NCI-H1092 (cell line): Measurements from ENCODE around the gene CTDP1.
"Not testable (repeated sequence)": the region's sequence is repeated elsewhere in the genome, so short reads cannot be mapped to it uniquely, and the experiment has no call there.

Experiments
- DNase-seq: peaks from one replicate; lab custom pipeline; 2025; lab: John Stamatoyannopoulos, UW

CTDP1 gene

DNA sequence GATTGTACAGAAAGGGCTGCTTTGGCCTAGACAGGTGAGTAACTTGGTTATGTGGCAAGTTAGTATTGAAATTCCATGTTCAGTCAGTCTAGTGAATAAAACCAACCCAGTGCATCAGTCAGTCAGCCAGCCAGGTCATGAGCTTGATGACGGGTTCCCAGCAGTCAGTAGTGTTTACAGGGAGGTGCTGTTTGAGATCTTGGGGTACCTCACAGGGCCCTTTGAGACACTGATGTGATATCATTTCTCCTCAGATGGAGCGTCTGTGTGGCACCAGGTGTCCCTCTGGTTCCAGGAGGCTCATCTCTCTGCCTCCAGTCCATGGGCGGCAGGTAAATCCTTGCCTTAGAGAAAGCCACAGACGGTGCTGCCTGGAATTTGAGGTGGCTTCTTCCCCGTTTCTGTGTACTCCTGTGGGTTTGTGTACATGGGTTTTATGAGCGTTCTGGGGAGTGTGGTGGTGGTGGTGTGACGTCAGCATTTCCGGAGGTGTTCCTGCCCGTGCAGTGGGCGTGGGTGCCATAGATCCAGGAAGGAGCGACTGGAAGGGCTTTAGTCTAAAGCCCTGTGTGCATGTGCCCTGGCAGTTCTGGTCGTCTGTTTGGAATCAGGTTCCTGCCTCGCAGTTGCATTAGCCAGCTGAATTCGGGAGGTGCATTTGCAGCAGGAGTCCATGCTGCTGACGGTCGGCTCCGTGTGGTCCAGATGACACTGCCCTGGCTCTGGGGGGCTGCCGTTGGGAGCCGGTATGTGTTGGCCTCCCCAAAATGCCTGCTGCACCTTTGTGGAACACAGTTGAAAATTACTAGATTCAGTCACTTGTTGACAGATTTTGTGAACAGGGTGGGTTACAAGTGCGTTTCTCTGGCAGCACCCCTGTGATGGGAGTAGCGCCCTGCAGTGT, 2.1 kb downstream of the CTDP1 start:
- DNase-seq, result no peak

DNA sequence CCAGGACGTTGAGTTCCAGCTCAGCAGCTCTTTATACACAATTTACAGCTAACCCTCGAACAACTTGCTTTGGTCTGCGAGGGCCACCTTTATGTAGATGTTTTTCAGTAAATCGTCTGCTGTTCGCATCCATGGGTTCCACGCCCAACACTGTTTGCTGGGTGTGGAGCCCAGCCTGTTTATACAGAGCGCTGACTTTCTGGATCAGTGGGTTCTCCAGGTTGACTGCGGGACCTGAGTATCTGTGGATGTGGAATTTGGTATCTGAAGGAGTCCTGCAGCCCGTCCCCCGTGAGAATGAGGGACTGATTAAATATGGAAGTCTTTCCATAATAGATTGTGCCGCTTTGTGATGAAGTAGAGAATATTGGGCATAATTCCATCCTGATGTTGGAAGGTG, 2.9 kb downstream of the CTDP1 start:
- no peak for DNase-seq

DNA sequence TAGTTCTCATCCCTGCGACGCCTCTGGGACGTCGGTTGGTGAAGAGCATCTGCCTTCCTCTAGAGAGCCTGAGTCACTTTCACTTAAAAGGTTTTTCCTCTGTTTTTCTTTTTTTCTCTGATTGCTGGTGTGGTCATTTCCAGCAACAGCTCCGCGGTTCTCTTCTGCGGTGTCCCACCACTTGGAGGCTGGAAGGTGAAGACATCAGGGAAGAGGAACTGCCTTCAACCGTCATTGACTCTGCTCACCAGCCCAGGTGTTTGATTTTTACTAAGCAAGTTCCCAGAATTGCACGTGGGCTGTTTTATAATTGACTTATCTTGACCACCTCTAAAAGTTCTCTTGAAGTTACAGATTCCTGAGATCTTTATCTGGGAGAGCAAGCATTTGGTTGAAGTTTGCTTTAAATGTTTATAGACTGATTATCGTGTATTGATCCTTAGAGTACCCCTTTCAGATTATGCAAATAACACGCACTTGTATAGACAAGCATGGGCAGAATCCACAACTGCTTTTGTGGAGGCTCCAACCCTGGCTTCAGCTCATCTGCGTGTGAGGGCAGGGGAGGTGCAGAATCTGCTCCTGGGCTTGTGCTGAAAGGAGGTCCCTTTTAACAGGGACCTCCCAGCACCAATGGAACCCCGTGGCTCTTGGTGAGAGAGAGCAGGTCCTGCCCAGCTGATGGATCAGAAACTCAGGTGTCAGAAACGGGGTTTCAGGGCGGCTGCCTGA, 3.5 kb downstream of the CTDP1 start:
- DNase-seq, result no peak

DNA sequence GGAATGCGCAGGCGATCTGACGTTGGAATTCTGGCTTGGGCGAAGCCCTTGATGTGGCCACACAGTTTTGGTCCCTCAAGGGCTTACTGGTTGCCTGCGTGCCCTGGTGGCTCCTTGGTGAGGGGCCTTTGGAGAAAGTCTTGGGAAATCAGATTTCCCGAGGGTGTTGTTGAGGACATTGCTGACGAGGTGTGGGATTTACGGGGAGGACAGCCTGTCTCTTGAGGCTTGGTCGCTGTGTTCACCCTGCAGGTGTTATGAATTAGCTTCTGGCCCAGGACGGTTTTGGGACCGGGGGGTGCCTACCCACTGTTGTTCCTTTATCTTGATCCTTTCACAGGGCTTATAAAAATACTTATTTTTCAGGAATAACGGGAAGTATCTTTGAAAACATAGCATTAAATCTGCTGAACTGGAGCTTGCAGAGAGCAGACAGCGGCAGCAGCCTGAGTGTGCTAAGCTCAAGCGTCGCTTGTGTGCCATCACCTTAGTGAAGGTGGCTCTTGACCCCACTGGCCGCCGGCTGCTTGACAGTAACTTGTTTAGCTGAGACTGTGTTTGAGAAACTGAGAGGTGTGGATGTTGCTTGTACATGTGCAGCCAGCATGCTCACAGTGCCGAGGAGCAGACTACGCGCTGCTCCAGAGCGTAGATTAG, 4.2 kb downstream of the CTDP1 start:
- no peak for DNase-seq

DNA sequence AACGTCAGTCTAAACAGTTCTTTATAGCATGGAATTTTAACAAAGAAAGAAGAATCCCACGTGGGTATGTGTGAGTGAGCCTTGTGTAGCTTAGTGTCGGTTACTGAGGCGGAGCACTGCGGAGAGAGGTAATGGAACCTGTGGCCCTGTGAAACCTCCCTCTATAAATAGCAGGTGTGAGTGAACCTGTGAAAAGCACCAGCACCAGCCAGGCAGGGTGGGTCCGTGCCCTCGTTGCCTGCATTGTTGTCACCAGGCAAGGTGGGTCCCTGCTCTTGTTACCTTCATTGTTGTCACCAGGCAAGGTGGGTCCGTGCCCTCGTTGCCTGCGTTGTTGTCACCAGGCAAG, 4.7 kb downstream of the CTDP1 start:
- DNase-seq, result no peak

DNA sequence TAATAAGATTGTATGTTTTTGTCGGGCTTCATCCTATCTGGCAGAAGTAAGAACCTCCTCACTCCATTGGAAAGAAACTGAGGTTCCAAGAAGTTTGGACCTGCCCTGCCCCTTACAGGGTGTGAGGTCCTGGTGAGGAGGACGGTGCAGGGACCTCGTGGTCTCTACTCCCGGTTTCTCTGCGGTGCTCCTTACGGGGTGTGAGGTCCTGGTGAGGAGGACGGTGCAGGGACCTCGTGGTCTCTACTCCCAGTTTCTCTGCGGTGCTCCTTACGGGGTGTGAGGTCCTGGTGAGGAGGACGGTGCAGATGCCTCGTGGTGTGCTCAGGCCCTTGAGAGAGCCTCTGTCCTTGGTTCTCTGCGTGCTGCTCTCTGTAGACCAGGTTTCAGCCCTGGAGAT, 5.2 kb downstream of the CTDP1 start:
- no peak for DNase-seq

DNA sequence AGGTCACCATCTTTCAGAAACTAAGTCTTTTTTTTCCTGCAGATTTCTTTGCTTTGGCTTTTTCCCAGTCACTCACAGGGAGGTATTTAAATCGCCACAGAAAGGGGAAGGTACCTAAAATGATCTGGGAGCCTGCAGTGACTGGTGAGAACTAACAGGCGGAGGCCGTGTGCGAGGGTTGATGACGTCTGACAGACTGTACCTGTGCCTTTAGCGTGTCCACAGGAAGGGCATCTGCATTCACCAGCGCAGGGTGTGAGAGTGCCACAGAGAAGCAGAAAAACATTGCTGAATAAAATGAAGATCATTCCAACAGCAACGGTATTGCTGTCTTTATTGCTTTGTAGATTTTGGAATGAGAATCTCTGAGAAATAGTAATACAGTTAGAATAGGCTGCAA, 5.7 kb downstream of the CTDP1 start:
- no peak for DNase-seq

DNA sequence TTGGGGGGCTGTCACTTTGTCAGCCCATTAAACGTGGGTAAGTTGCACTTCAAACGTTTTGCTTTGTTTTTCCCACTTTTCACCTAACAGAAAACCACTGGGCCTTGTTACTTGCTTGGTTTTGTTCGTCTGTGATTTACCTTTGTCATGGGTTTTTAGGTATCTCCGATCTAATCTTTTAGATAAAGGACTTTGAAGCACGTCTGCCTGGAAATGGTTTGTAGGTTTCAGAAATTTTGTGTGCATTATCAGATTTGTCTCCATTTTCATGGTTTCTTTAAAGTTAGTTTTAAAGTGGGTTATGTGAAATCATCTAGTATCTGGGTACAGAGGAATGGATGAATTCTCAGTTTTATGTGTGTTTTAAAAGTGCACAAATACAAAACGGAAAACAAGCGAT, 6.4 kb downstream of the CTDP1 start:
- DNase-seq, result no peak

DNA sequence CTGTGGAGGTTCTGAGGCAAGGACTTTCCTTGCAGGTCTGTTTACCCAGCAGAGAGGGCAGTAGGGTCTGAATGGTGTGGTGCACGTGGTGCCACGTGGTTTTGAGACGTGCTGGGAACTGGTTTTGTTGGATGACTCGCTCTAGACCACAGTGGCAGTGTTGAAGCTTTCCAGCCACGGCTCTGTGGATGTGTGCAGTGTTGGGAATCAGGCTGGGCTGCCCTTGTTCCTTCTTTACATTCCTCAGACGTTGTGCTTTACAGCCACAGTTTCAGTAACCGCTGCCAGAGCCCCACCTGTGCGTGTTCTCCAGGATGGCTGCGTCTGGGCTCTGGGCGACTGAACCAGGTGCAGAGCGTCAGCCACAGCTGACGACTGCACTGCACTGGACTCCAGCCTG, 8.2 kb downstream of the CTDP1 start:
- no peak for DNase-seq

DNA sequence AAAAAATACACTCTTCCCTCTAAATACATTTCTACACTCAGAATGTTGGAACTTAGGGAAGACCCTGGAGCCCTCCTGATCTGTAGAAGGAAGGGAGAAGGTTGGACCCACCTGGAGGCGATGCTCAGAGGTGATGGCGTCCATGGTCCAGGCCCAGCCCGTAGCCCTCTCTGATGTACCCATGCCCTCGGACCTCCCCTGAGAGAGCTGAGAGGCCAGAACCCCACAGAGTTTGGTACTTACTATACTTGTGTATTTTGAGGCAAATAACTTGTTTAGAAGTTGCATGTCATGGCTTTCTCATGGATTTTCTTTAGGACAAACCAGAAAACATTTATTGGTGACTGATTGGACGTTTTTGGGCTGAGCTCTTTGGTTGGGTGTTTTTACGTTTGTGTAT, 10.5 kb downstream of the CTDP1 start:
- DNase-seq, result no peak

DNA sequence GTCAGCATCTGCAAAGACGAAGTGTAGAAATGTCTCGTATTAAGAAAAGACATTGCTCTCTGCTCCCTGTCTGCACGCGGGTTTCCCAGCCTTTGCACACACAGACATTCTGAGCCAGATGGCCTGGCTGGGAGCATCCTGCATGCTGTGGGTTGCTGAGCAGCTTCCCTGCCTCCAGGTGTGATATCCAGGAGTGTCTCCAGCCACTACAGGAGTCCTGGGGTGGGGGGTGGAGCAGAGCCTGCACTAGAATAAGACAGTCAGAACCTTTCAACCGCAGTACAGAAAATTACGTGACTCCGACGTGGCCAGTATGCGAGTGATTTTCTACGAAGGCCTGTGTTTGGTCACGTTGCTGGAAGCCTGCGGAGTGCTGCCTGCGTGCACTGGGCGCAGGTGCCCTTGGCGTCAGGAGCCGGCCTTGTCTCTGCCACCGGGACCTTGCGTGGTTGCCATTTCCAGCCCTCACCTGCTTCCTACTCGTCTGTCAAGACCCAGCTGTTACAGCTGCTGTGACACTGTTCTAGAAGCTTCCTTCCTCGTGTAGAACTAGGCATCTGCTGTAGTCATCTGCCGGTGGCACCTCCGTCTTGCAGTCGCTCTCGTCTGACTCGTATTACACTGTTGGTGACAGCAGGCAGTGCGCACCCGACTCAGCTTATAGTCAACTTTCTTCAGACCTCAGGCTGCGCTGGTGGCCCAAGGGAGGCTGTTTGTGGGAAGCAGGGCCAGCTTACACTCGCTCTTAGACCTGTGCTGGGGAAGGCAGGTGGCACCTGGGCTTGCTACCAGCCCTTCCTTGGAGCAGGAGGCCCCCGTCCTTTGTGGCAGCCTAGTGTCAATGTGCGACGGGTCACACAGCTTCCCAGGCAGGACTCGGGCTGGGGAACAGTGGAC, 11.2 kb downstream of the CTDP1 start:
- DNase-seq, result no peak

DNA sequence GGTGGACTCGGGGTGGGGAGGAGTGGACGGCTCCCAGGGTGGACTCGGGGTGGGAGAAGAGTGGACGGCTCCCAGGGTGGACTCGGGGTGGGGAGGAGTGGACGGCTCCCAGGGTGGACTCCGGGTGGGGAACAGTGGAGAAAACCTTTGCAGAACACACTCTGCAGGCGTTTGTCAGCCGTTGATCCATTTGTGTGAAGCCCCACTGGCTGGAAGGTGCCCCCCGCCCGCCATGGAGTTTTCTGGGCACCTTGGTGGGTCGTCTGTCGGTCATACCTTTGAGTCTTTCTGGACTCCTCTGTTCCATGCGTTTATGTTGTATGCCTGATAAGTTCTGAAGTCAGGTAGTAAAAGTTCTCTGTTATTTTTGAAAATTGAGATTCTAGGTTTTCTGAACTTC, 12.5 kb downstream of the CTDP1 start:
- DNase-seq, result no peak

DNA sequence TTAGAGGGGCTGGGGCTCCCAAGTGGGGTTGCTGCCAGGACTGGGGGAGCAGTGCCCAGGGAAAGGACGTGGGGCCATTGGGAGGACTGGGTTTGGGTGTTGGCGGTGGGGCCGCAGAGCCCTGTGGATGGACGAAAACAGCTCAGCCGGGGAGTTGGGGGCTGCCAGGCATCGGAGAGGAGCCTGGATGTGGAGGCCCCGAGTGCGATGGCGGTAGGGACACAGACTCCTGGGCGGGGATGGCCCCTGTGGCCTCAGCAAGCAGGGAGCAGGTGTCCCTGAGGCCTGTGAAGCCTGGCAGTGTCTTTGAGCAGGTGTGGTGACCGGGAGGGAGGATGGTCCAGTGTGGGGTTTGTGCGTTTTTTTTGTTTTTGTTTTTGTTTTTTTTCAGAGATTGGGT, 13.3 kb downstream of the CTDP1 start:
- DNase-seq, result no peak

DNA sequence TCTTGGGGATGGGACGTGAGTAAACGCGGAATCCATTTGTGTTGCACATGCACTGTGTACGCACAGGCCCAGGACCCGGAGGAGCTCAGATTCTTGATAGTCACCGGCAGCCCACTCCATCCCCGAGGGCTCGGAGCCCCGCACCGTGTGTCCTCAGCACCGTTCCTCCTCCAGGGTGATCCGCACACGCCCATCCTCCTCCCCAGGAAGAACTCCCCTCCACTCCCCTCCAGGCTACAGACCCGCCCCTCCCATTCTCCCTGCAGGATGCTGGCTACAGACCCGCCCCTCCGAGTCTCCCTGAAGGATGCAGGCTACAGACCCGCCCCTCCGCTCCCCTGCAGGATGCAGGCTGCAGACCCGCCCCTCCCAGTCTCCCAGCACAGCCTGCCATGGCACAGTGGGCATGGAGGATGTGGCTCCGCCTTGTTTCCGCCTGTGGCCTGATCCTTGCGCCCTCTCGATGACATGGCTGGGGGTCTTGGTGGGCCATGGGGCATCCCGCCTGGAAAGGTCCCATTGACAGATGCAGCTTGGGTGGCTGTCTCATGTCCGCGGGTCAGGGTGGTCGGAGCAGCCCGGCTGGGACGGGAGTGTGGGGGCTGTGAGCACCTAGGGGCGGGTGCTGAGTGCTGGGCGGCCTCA, 14.1 kb downstream of the CTDP1 start:
- no peak for DNase-seq

DNA sequence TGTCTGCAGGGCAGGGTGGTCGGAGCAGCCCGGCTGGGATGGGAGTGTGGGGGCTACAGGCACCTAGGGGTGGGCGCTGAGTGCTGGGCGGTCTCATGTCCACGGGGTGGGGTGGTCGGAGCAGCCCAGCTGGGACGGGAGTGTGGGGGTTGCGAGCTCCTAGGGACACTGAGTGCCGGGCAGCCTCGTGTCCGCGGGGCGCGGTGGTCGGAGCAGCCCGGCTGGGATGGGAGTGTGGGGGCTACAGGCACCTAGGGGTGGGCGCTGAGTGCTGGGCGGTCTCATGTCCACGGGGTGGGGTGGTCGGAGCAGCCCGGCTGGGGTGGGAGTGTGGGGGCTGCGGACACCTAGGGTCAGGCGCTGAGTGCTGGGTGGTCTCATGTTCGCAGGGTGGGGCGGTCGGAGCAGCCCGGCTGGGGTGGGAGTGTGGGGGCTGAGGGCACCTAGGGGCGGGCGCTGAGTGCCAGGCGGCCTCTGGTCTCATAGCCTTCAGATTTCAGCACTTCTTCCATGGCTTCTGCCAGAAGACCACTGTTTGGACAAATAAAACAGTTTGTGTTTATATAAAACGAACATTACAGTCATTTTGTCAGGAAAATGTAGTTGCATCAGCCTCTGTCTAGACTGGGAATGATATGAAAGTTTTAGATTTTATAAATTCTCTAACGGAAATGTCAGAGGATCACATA, 14.7 kb downstream of the CTDP1 start:
- not testable (repeated sequence) for DNase-seq

DNA sequence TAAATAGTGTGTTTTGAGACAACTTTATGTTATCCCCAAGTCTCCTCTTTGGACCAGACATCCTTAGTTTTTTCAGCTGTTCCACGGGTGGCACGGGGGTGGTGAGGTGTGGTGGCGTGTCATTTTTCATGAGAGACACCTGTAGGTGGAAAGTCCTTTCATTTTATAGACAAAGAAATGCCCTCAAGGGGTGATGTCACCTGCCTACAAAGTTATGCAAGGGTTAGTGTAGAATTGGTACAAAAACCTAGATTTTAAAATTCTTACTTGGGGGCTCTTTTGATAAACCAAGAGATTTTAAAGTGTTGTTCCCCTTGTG, 15.3 kb downstream of the CTDP1 start:
- no peak for DNase-seq

DNA sequence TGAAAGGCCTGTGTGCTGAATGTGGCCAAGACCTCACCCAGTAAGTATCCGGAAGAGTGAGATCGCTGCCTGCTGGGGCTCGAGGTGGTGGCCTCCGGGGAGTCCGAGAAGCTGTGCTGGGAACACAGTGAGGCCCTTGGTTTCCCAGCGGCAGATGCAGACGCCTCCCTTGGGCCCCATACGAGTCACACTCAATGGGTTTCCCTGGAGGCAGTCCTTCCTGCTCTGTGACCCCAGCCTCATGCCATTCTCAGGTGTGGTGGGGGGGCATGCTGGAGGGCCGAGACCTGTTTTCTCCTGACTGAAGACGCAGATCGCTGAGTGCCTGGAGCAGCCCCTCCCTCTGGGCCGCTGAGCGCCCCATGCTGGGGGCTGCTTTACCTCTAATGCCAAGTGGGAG, 15.7 kb downstream of the CTDP1 start:
- no peak for DNase-seq

DNA sequence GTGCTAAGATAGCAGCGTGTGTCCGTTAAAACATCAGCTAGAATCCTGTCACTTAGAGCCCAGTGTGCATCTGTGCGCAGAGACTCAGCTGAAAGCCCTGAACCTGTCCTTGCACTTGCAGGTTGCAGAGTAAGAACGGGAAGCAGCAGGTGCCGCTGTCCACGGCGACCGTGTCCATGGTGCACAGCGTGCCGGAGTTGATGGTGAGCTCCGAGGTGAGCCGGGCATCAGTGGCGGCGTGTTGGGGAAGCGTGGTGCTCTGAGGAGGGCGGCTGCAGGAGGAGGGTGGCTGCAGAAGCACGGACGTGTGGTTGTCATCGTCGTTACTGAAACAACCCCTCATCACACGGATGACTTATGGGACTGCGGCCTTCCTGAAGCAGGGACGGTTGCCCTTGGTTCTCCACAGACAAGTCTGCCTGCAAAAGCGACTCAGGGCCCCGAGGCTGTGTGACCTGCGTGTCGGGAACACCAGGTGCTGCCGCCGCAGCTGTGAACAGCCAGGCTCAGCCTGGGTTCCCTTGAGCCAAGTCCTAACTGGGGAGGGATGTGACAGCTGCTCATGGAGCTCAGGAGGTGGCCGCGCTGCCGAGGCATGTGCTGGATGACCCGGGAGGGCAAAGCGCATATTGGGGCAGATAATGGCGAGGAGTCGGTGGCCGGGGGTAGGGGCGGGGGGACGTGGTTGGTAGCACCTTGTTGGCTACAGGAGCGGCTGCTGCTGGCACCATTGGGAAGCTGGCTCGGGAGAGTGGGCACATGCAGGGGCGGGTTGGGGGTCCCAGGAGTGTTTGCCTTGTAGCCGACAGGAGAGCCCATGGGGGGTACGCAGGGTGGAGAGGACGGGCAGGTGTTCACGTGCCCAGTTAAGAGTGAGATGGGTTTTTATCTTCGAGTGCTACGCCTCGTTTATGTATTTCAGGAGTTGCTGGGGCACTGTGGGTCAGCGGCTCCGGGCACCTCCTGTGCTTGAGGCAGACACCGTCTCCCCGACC, 16.6 kb downstream of the CTDP1 start:
- DNase-seq, result no peak

DNA sequence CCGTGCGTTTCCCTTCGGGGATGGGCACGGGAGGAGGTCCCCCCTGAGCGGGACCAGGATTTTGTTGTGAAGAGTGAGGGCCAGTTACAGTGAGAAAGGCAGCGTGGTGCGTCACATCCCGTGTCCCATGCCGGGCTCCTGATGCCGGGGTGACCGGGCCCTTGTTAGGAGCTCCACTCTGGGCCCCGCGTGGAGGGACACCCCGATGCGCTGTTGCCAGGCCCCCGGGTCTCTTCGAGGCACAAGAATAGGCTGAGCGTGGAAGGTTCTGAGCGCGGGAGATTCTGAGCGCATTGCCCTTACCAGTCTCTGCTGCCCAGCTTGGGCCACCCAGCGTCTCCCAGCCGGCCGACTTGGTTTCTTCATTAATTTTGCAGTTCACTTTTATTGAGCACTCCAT, 17.6 kb downstream of the CTDP1 start:
- DNase-seq, result no peak

DNA sequence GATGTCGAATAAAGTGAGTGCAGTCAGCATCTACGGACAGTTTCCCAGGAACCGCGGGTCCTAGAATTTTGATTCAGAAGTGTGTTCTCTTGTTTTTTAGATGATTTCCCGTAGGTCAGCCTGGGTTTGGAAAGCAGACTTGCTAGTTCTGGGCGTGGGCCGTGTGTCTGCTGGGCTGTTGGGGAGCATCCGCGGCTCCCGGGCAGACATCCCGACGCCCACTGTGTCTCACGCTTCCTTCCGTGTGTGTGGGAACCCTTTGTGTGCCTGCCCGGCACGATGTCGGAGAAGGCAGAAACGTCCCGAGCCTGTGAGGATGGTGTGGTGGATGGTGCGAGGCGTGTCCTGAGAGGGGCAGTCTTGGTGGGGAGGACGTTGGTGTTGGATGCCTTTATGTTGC, 18.4 kb downstream of the CTDP1 start:
- no peak for DNase-seq
